Hematopoietic multipotent progenitor cell treated with erythropoietin and hydrocortisone succinate and interleukin-3 and kit ligand, for 15 days (in vitro differentiated cells): Measurements from ENCODE around the gene BEND3.
"Not testable (repeated sequence)": the region's sequence is repeated elsewhere in the genome, so short reads cannot be mapped to it uniquely, and the experiment has no call there.

Experiments
- DNase-seq: peaks from one replicate; pipeline ENCODE4 v3.0.0-alpha.2; 2015; ENCODE audit warnings: low spot score

BEND3 gene

GRCh38 chr6:107114926-107115694 lies at the start of gene BEND3:
BEND3 (minus strand) TSS chr6:107115515; CDS start chr6:107099285, 16,230 bp downstream.
- no peak for DNase-seq

DNA sequence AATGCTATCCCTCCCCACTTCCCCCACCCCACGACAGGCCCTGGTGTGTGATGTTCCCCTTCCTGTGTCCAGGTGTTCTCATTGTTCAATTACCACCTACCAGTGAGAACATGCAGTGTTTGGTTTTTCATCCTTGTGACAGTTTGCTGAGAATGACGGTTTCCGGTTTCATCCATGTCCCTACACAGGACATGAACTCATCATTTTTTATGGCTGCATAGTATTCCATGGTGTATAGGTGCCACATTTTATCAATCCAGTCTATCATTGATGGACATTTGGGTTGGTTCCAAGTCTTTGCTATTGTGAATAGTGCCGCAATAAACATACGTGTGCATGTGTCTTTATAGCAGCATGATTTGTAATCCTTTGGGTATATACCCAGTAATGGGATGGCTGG lies 49.0 kb upstream of the BEND3 start:
- not testable (repeated sequence) for DNase-seq

DNA sequence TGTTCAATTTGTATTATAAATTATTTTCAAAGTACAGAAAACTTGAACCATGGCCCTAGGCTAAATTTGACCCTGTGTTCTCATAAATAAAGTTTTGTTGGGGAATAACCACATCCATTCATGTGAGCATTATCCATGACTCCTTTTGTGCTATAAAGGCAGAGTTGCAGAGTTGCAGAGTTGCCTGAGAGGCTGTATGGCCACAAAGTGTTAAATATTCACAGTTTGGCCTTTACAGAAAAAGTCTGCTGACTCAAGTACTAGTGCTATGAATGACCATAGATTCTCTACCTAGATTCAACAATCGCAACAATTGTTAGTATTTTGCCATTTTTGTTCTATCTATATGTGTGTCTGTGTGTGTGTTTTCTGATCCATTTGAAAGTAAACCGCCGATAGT lies 46.2 kb upstream of the BEND3 start:
- no peak for DNase-seq

DNA sequence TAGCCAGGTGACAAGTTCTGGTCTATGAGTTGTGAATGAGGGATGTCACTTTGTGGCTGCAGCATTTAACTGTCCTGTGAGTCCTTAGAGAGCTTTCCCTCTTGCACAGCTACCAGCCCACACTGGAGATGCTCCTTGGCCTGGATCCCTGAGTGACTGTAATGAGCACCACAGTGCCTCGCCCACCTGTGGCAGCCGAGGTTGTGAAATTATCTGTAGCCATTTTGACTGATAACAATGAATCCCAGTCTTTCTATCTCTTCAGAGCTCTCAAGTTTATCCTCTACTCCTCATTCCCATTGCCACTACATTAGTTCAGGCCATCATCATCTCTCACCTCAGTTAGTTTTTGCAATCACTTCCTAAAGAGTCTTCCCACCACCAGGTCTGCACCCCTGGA lies 41.3 kb upstream of the BEND3 start:
- no peak for DNase-seq

GRCh38 chr6:107154801-107155160 lies 39.5 kb upstream of the BEND3 start:
- no peak for DNase-seq

DNA sequence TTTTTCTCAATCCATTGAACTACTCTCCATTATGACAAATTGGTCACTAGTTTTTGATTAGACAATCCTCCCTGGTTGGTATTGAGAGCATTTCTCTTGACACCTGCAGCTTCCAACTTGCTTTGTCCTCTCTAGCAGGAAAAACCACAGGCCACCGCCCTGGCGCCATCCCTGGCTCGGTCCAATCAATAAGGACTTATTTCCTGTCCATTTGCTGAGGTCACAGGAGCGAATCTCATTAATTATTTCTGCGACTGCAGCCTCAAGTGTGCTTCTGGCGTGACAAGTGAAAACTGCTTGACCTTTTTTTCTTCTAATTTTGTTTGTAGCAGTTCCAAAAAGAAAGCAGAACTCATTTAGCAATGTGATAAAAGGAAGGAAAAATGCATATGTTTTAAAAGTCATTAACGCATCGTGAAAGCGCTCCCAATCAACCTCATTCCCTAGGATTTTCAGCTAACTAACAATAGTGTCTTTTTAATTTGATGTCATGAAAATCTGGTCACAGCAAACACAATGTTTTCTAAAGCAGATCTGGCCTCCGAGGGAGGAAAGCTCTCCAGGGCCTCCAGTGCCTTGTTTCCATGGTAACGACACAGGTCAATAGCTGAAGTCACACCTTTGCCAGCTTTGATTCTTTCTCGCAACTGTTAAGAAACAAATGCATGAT lies 39.0 kb upstream of the BEND3 start:
- no peak for DNase-seq

DNA sequence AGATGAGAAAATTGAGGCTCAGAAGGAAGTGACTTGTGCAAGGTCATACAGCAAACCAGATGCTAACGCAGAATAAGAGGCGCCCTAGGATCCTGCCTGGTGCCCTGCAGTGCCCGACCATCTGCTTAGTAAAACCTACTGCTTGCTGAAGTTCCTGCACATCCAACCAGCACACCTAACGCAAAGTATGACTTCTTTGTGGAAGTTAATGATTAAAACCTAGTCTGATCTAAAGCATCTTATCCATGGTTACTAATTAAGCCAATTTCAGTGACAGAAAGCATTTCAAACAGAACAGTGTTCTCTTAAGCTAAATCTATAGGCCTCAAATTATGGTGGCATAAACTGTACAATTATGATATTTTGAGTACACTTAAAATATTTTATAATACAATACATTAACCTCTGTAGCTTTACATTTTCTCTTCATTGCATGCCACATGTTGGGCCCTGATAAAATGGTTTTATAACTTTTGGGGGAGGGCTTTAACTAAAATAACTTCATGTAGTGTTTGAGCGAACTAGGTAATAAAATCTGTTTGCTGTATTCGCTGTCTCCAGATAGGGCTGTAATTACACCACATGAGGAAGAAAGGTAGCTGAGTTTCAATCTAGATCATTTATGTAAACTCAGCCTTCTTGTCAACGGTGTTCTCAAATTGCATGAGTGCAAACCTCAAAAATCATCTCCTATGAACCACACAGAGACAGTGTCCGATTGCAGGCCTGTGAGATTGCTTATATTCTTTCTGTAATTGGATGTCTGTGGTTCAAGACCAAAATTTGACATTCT lies 37.5 kb upstream of the BEND3 start:
- no peak for DNase-seq

- no peak for DNase-seq
Measured at GRCh38 chr6:107144666-107145065, 29.4 kb upstream of the BEND3 start.

DNA sequence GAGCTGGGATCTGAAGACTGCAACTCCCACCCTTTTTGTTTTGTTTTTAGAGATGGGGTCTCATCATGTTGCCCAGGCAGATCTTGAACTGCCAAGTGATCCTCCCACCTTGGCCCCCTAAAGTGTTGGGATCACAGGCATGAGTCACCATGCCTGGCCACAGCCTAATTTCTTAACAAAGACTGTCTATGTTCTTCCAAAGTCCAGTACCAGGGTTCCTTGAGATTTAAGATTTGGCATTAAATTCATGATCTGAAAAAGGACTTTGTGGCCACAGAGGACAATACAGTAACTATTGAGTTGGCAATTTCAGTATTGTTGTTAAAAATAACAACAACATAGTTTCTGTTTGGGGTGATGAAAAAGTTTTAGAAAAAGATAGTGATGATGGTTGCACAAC lies 28.7 kb upstream of the BEND3 start:
- no peak for DNase-seq

DNA sequence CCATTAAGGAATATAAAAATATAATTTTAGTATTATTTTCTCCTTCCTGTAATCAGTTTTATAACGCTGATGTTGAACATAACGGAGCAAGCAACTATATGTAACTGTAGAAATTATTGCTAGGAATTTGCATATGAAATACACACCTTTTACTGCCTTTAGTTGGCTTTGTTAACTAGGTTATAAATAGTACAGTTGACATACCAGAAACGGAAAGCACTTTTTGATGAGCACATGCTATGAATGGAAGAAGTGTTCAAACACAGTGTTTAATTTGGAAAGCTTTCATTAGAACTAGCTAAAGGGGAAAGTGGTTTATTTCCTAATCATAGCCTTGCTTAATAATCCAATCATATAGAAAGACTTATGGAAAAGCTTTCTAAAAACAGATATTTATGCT lies 25.3 kb upstream of the BEND3 start:
- DNase-seq = no peak

DNA sequence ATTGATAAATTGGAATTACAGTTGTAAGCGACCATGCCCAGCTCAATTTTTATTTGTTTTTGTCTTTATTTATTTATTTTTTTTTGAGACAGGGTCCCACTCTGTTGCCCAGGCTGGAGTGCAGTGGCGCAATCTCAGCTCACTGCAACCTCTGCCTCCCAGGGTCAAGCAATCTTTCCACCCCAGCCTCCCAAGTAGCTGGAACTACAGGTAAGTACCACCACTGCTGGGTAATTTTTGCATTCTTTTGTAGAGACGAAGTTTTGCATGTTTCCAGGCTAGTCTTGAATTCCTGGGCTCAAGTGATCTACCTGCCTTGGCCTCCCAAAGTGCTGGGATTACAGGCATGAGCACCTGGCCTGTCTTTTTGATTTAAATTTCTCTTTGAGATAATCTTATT lies 21.0 kb upstream of the BEND3 start:
- not testable (repeated sequence) for DNase-seq

DNA sequence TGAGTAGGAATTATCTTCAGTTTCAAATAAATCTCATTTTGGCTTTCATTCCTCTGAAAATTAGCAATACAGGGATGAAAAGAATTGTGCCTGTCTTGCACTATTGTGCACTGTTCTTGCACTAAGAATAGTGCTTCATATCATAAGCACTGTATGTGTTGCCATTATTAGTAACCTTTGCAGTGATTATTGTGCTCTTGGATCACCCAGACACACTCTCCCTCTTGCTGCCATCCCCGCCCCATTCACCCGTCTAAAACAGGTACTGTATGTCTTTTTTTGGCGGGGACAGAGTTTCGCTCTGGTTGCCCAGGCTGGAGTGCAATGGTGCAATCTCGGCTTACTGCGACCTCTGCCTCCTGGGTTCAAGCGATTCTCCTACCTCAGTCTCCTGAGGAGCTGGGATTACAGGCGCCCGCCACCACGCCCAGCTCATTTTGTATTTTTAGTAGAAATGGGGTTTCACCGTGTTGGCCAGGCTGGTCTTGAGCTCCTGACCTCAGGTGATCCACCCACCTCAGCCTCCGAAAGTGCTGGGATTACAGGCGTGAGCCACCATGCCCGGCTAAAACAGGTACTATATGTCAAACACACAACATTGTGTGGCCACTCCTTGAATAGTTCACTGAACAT lies 19.8 kb upstream of the BEND3 start:
- not testable (repeated sequence) for DNase-seq

DNA sequence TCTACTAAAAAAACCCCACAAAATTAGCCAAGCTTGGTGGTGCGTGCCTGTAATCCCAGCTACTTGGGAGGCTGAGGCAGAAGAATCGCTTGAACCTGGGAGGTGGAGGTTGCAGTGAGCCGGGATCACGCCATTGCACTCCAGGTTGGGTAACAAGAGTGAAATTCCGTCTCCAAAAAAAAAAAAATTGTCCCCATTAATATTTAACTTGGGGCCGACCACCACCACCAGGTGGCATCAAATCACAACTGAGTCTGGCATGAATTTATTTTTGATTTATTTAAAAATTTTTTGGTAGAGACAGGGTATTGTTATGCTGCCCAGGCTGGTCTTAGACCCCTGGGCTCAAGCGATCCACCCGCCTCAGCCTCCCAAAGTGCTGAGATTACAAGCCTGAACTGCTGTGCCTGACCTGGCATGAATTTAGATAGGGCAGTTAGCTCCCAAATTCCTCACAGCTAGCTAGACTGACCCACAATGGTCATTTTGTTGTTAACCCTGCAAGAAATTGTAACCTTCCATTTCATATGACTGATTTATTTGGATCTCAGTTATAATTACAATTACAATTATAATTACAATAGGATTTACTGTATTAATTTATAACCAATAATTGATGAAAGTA lies 17.1 kb upstream of the BEND3 start:
- DNase-seq = no peak

- DNase-seq = no peak
Measured at GRCh38 chr6:107129370-107129925, 14.1 kb upstream of the BEND3 start.

- DNase-seq = no peak
Measured at GRCh38 chr6:107128577-107128976, 13.3 kb upstream of the BEND3 start.

DNA sequence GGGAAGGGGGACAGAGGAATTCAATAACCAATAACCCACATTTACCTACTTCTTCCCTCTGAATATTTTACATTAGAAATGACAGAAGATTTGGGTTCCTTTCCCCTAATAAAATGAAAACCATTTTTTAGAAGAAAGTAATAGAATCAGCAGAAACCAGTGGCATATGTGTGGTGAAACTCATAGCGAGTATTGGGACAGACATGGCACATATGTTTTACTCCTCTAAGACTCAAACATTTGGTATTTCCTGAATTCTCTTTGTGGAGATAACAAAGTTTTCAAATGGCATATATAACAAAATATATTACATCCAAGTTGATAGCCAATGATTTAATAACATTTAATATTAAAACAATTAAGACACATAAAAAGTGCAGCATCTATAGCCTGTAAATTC lies 12.9 kb upstream of the BEND3 start:
- DNase-seq = no peak

GRCh38 chr6:107125771-107126170 lies 10.5 kb upstream of the BEND3 start:
- DNase-seq = no peak

DNA sequence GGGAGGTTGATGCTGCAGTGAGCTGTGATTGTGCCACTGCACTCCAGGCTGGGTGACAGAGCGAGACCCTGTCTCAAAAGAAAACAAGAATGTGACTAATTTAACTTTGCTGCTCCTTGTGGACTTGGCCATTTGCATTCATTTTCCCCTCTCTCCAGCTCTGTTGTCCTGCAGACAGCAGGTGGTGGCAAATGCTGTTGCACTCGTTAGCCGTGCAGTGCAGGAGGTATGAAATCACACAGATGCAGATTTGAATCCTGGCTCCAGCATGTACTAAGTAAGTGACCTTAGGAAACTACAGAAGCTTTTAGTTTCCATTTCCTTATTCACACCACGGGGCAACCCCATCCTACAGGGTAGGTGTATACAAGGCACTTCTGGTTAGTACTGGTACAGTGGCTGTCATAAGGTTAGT lies 9.6 kb upstream of the BEND3 start:
- no peak for DNase-seq

- DNase-seq = no peak
Measured at GRCh38 chr6:107123501-107123900, 8.2 kb upstream of the BEND3 start.

GRCh38 chr6:107122748-107123147 lies 7.4 kb upstream of the BEND3 start:
- DNase-seq = no peak

DNA sequence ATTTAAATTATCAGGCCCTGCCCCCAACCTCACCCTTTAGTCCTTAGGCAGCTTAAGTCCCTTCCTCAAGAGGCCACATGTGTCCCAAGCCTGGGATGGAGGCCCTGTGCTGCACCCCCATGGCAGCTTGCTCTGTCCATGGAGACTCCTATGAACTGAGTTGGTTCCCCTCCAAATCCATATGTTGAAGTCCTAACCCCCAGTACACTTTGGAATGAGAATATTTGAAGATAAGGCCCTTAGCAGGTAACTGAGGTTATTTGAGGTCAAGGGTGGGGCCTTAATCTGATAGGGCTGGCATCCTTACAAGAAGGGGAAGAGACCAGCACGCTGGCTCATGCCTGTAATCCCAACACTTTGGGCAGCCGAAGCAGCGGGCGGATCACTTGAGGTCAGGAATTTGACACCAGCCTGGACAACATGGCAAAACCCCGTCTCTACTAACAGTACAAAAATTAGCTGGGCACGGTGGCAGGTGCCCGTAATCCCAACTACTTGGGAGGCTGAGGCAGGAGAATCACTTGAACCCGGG lies 6.7 kb upstream of the BEND3 start:
- DNase-seq = no peak
